ENCODE results near the gene PCNX2. TPM values are rescaled to one million over a fixed set of nuclear protein-coding genes. Genes with fewer than 3 reads are reported as not detected.

Gene PCNX2
- total RNA-seq, 1 experiment from 2014 or later, result 50.8 TPM

DNA sequence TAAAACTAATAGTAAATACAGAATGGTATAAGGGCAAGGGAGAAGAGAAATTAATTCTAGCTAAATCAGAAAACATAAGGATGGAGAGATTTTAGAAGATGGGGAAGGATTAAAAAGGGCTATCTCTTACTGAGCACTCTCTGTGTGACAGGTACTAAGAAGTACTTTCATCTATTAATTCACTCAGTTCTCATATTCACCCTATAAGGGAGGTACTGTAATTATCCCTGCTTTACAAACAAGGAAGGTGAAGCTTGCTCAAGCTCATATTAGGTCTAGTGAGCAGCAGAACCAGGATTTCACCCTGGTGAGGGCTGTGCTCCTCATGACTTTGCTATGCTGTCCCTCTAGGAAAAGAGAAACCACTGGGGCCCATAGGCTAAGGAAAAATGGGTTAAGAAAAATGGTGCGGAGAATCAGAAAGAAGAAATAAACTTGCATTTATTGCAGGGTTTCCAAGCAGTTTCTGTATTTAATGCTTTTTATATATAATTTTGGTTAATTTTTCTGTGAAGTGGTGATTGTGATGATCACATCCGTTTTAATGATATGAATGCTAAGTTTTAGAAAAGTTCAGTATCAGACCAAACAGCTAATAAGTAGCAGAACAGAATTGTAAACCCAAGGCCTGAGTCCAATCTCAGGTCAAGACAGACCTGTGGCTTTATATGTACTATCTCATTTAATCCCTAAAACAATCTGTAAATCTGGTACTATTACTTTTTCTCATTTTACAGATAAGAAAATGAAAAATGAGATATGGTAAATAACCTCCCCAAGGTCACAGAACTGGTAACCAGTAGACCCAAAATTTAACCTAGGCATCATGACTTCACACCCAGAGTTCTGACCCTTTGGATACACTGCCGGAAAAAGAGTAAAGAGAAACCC, 1.7 kb downstream of the PCNX2 start:
- no peak for DNase-seq (ENCODE audit: low spot score)
- POLR2A ChIA-PET, result no interaction called here
- no peak for TF ChIP-seq GTF2I (CRISPR knock-in tag; conservative IDR thresholded peaks at IDR 0.05)
- no peak for TF ChIP-seq CTCF (IDR thresholded peaks at IDR 0.05)
- TF ChIP-seq FOXJ3 (CRISPR knock-in tag; IDR thresholded peaks at IDR 0.05; ENCODE audit: borderline replicate concordance), result no peak
- TF ChIP-seq MAX (CRISPR knock-in tag; IDR thresholded peaks at IDR 0.05), result no peak
- TF ChIP-seq, protein P1, sequence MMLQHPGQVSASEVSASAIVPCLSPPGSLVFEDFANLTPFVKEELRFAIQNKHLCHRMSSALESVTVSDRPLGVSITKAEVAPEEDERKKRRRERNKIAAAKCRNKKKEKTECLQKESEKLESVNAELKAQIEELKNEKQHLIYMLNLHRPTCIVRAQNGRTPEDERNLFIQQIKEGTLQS (CRISPR knock-in tag; conservative IDR thresholded peaks at IDR 0.05), result no peak
- TF ChIP-seq ARID4B (CRISPR knock-in tag; IDR thresholded peaks at IDR 0.05; ENCODE audit: borderline replicate concordance), result no peak
- no peak for TF ChIP-seq IRF1 (CRISPR knock-in tag; IDR thresholded peaks at IDR 0.05)
- no peak for TF ChIP-seq IRF2 (CRISPR knock-in tag; IDR thresholded peaks at IDR 0.05; ENCODE audit: borderline replicate concordance, low read depth)
- TF ChIP-seq RELA (CRISPR knock-in tag; IDR thresholded peaks at IDR 0.05; ENCODE audit: borderline replicate concordance), result no peak
- TF ChIP-seq NR1H2 (CRISPR knock-in tag; IDR thresholded peaks at IDR 0.05), result no peak
- no peak for TF ChIP-seq ZNF416 (CRISPR knock-in tag; IDR thresholded peaks at IDR 0.05)
- TF ChIP-seq FOXP1 (CRISPR knock-in tag; IDR thresholded peaks at IDR 0.05; ENCODE audit: borderline replicate concordance), result no peak
- CTCF ChIA-PET, result no interaction called here
- Mint-ChIP-seq H3K27me3 (ENCODE audit: low read depth) (no peaks in the 10 kb centered on the region), H3K27ac (peak overlapping the region; percentile 92), H3K9me3 (no peaks in the 10 kb centered on the region), H3K4me1 (peaks cover 67% of the 10 kb centered on the region), H3K36me3 (peaks cover 5% of the 10 kb centered on the region; the same call in 1 of the 2 replicates), H3K4me3 (peak overlapping the region; percentile 85)
- ATAC-seq, result no peak

GRCh38 chr1:233290396-233291034, 5.0 kb downstream of the PCNX2 start:
- no peak for TF ChIP-seq RELA (CRISPR knock-in tag; IDR thresholded peaks at IDR 0.05; ENCODE audit: borderline replicate concordance)
- TF ChIP-seq, protein P1 (CRISPR knock-in tag; conservative IDR thresholded peaks at IDR 0.05), result no peak
- Mint-ChIP-seq H3K4me1 (peaks cover 82% of the 10 kb centered on the region), H3K4me3 (peak overlapping the region; percentile 41), H3K27ac (peak overlapping the region; percentile 78), H3K36me3 (peaks cover 29% of the 10 kb centered on the region), H3K9me3 (peaks cover 6% of the 10 kb centered on the region; the same call in 1 of the 2 replicates), H3K27me3 (ENCODE audit: low read depth) (no peaks in the 10 kb centered on the region)
- no peak for ATAC-seq
- no peak for DNase-seq (ENCODE audit: low spot score)
- CTCF ChIA-PET, result no interaction called here
- POLR2A ChIA-PET, result interaction anchor here (0.7 kb wide), 2 partner anchors 1323 to 1610 kb away, joined by 4 to 6 read pairs; no protein-coding TSS in a partner anchor

Data from WTC11 (cell line).